ENCODE data around the gene RHOBTB3. TPM values are rescaled to one million over a fixed set of nuclear protein-coding genes. Genes with fewer than 3 reads are reported as not detected.

The RHOBTB3 gene
- total and polyA plus RNA-seq, 4 donors: 10.5 to 59.8 (median 39.8) TPM

DNA sequence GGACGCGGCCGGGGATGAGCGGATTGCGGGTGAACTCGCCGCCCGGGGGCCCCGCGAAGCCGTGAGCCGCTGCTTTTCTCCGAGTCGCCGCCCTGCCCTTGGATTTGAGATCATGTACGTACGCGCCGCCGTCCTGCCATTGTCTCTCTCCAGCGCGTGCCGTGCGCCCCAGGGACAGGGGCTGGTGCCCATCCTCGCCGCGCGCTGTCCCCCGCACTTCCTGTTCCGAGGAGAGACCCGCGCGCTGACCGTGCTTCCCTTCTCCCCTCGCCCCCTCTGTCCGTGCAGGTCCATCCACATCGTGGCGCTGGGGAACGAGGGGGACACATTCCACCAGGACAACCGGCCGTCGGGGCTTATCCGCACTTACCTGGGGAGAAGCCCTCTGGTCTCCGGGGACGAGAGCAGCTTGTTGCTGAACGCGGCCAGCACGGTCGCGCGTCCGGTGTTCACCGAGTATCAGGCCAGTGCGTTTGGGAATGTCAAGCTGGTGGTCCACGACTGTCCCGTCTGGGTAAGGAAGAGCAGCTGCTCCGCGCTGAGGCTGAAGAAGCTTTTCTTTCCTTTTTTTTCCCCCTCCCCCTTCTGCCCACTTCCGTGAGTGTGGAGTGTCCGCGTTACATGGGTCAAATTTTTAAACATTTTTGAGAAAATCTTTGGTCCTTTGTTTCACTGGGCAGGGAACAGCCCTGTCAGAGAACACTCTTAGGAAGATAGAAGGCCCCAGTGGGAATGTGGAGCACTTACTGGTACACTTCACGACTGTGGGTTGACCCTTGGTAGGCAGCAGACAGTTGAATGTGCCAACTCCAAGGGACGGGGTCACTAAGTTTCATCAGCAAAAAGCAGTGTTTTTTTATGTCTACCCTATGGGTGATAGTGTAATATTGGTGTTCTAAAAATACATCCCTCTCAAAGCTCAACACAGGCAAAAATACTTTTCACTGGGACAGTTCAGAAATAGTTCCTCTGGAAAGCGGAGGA is 727 bp downstream of the RHOBTB3 start:
- TF ChIP-seq RXRA (IDR thresholded peaks at IDR 0.05): peak; percentile 47 to 71
- TF ChIP-seq, protein P1, sequence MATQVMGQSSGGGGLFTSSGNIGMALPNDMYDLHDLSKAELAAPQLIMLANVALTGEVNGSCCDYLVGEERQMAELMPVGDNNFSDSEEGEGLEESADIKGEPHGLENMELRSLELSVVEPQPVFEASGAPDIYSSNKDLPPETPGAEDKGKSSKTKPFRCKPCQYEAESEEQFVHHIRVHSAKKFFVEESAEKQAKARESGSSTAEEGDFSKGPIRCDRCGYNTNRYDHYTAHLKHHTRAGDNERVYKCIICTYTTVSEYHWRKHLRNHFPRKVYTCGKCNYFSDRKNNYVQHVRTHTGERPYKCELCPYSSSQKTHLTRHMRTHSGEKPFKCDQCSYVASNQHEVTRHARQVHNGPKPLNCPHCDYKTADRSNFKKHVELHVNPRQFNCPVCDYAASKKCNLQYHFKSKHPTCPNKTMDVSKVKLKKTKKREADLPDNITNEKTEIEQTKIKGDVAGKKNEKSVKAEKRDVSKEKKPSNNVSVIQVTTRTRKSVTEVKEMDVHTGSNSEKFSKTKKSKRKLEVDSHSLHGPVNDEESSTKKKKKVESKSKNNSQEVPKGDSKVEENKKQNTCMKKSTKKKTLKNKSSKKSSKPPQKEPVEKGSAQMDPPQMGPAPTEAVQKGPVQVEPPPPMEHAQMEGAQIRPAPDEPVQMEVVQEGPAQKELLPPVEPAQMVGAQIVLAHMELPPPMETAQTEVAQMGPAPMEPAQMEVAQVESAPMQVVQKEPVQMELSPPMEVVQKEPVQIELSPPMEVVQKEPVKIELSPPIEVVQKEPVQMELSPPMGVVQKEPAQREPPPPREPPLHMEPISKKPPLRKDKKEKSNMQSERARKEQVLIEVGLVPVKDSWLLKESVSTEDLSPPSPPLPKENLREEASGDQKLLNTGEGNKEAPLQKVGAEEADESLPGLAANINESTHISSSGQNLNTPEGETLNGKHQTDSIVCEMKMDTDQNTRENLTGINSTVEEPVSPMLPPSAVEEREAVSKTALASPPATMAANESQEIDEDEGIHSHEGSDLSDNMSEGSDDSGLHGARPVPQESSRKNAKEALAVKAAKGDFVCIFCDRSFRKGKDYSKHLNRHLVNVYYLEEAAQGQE (IDR thresholded peaks at IDR 0.05): no peak
- peak; percentile 9 for TF ChIP-seq NR2F2 (IDR thresholded peaks at IDR 0.05)
- peak; percentile 46 to 54 for TF ChIP-seq HNF4A (conservative IDR thresholded peaks at IDR 0.05)
- TF ChIP-seq, protein P2, sequence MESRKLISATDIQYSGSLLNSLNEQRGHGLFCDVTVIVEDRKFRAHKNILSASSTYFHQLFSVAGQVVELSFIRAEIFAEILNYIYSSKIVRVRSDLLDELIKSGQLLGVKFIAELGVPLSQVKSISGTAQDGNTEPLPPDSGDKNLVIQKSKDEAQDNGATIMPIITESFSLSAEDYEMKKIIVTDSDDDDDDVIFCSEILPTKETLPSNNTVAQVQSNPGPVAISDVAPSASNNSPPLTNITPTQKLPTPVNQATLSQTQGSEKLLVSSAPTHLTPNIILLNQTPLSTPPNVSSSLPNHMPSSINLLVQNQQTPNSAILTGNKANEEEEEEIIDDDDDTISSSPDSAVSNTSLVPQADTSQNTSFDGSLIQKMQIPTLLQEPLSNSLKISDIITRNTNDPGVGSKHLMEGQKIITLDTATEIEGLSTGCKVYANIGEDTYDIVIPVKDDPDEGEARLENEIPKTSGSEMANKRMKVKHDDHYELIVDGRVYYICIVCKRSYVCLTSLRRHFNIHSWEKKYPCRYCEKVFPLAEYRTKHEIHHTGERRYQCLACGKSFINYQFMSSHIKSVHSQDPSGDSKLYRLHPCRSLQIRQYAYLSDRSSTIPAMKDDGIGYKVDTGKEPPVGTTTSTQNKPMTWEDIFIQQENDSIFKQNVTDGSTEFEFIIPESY (IDR thresholded peaks at IDR 0.05): no peak
- TF ChIP-seq, protein P3, sequence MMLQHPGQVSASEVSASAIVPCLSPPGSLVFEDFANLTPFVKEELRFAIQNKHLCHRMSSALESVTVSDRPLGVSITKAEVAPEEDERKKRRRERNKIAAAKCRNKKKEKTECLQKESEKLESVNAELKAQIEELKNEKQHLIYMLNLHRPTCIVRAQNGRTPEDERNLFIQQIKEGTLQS (IDR thresholded peaks at IDR 0.05): peak; percentile 57
- peak; percentile 8 for TF ChIP-seq RAD21 (IDR thresholded peaks at IDR 0.05)
- Histone ChIP-seq H3K4me3 (ENCODE audit: low read depth in 1 of 3, low read length in 3 of 3) (peak overlapping the region; percentile 93 to 98 (median 97)), H3K27ac (ENCODE audit: low read depth in 1 of 2, low read length in 2 of 2) (peak overlapping the region; percentile 94 to 97), H3K36me3 (ENCODE audit: control insufficient read depth in 4 of 4, insufficient read depth in 3 of 4, low read depth in 1 of 4, low read length in 3 of 4) (peaks cover 0 to 2% (median 0%) of the 10 kb centered on the region in 4 donors), H3K9me3 (ENCODE audit: control insufficient read depth in 4 of 4, low read length in 3 of 4) (no peaks in the 10 kb centered on the region), H3K9ac (ENCODE audit: low read depth in 1 of 2, low read length in 2 of 2) (peak overlapping the region; percentile 93 to 96), H3K27me3 (ENCODE audit: control insufficient read depth in 4 of 4, insufficient read depth in 4 of 4, low read length in 3 of 4) (no peaks in the 10 kb centered on the region), H3K4me1 (ENCODE audit: control insufficient read depth in 4 of 4, insufficient read depth in 4 of 4, low read length in 3 of 4) (peaks cover 12 to 47% (median 40%) of the 10 kb centered on the region in 4 donors)
- DNase-seq (ENCODE audit: low spot score): peak; percentile 68
- WGBS: under 1% methylated on average over 64 of the region's 64 CpGs

DNA sequence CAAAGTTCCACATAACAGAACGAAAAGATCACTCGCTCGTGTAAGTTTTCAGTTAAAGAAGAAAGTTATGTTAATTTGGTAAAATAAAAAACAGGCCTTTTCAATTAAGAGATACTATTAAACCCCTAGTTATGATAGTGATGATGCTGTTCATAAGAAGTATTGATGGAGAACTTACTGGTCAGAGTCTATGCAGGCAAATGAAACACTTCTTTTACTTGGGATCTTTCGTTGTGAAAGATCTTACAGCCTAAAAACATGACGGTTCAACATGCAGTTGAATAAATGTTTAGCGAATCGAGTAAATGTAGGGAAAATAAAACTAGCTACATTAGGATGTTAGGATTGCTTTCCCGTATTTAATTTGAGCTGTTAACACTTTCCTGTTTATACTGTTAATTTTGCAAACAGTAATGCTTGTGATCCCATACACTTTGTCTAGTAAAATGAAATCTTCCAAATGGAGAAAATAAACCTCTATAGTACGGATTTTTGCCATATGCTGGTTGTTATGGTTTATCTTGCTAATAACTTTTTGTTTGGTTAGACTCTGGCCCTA is 2.0 kb downstream of the RHOBTB3 start:
- H3K4me3 ChIP-seq (ENCODE audit: low read depth in 1 of 3, low read length in 3 of 3): peak overlapping the region in 2 of 3 donors; percentile 17 to 18
- no peaks in the 10 kb centered on the region for H3K27me3 ChIP-seq (ENCODE audit: control insufficient read depth in 4 of 4, insufficient read depth in 4 of 4, low read length in 3 of 4)
- WGBS: 64% methylated on average over 9 of the region's 9 CpGs
- peak overlapping the region in 1 of 2 donors; percentile 96 for H3K9ac ChIP-seq (ENCODE audit: low read depth in 1 of 2, low read length in 2 of 2)
- peaks cover 0 to 2% (median 0%) of the 10 kb centered on the region in 4 donors for H3K36me3 ChIP-seq (ENCODE audit: control insufficient read depth in 4 of 4, insufficient read depth in 3 of 4, low read depth in 1 of 4, low read length in 3 of 4)
- H3K9me3 ChIP-seq (ENCODE audit: control insufficient read depth in 4 of 4, low read length in 3 of 4): no peaks in the 10 kb centered on the region
- no peak for DNase-seq (ENCODE audit: low spot score)
- H3K4me1 ChIP-seq (ENCODE audit: control insufficient read depth in 4 of 4, insufficient read depth in 4 of 4, low read length in 3 of 4): peaks cover 12 to 54% (median 45%) of the 10 kb centered on the region in 4 donors
- H3K27ac ChIP-seq (ENCODE audit: low read depth in 1 of 2, low read length in 2 of 2): peak overlapping the region; percentile 26 to 30
- TF ChIP-seq, protein P4, sequence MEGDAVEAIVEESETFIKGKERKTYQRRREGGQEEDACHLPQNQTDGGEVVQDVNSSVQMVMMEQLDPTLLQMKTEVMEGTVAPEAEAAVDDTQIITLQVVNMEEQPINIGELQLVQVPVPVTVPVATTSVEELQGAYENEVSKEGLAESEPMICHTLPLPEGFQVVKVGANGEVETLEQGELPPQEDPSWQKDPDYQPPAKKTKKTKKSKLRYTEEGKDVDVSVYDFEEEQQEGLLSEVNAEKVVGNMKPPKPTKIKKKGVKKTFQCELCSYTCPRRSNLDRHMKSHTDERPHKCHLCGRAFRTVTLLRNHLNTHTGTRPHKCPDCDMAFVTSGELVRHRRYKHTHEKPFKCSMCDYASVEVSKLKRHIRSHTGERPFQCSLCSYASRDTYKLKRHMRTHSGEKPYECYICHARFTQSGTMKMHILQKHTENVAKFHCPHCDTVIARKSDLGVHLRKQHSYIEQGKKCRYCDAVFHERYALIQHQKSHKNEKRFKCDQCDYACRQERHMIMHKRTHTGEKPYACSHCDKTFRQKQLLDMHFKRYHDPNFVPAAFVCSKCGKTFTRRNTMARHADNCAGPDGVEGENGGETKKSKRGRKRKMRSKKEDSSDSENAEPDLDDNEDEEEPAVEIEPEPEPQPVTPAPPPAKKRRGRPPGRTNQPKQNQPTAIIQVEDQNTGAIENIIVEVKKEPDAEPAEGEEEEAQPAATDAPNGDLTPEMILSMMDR (IDR thresholded peaks at IDR 0.05; ENCODE audit: low read depth, low read length, missing input control): no peak
- TF ChIP-seq TAF1 (conservative IDR thresholded peaks at IDR 0.05) (no peak), FOXA2 (IDR thresholded peaks at IDR 0.05) (no peak), RAD21 (IDR thresholded peaks at IDR 0.05) (no peak), GABPA (IDR thresholded peaks at IDR 0.05 in 1 of 2, conservative IDR thresholded peaks at IDR 0.05 in 1 of 2) (no peak), HNF4A (conservative IDR thresholded peaks at IDR 0.05) (no peak), FOXA1 (IDR thresholded peaks at IDR 0.05) (no peak), YY1 (IDR thresholded peaks at IDR 0.05) (no peak), HNF4G (IDR thresholded peaks at IDR 0.05) (no peak), EGR1 (IDR thresholded peaks at IDR 0.05; ENCODE audit: low read depth in 2 of 2) (no peak), NR2F2 (IDR thresholded peaks at IDR 0.05) (no peak), RXRA (IDR thresholded peaks at IDR 0.05) (no peak)
- TF ChIP-seq, protein P1 (IDR thresholded peaks at IDR 0.05): no peak
- TF ChIP-seq, protein P5, sequence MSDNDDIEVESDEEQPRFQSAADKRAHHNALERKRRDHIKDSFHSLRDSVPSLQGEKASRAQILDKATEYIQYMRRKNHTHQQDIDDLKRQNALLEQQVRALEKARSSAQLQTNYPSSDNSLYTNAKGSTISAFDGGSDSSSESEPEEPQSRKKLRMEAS (IDR thresholded peaks at IDR 0.05): no peak
- TF ChIP-seq, protein P3 (IDR thresholded peaks at IDR 0.05): no peak
